ENCODE data around the gene UCK1. TPM values are rescaled to one million over a fixed set of nuclear protein-coding genes. Genes with fewer than 3 reads are reported as not detected.

UCK1 gene
- 21.1 TPM for polyA plus RNA-seq (2013, experiment 1 of 2; ENCODE audit: insufficient read length)
- 23.3 TPM for polyA plus RNA-seq (2013, experiment 2 of 2; ENCODE audit: insufficient read length)

DNA sequence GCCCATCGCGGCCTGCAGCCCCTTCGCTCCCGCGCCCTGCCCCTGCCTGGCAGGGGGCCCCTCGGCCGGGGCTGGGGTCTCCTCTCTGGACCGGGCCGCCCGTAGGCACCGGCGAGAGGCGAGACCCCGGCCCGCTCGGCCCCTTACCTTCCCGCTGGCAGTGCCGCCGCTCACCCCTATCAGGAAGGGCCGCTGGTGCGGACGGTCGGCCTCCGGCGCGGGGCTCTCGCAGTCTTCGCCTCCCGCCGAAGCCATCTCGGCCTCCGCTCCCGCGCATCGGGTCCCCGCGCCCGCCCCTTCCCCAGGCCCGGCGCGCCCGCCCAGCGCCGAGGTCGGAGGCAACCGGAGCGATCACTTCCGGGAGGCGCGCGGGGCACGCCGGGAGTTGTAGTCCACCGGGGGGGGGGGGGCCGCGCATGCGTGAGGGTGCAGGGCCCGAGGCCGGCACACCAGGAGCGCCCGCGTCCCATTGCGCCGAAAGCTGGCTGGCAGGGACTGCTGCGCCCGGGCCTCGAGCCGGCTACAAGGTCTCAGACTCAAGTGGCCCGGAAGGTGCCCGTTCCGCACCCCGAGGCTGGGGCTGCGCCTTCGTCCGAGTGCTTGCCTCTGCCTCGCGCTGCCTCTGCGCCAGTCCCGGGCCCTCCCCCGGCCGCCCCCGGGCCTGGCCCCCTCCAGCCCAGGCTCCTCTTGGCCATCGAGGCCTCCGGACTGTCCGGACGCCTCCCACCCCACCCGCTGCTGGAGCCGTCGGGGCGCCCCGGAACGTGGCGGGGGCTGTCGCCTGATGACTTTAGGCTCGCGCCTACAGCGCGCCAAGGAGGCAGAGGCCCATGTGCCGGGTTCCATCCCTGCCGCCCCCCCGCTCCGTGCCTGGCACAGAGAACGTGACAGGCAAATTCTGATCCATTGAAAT, at the start of gene UCK1:
Gene UCK1, minus strand, starts transcription at position 344 of the 913 bp plus-strand sequence. Its CDS starts 89 bp downstream, at position 255.
- DNase-seq, result peak; percentile 84

DNA sequence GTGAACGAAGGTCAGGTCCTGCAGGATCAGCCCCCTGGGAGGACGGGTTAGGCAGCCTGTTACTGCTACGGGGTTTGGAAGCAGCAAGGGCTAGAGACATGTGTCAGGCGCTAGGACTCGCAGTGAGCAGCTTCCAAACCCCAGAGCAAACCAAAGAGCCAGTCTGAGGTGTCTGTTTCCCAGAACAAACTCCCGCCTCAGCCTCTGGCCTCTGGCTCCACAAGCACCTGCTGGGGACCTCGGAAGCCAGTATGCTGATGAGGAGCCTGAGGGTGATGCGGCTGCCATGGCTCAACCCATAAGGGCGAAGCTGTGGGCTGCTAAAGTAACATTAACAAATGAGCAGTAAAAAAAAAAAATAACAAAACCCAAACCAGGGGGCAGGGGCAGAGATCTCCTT, 49.3 kb upstream of the UCK1 start:
- no peak for DNase-seq

DNA sequence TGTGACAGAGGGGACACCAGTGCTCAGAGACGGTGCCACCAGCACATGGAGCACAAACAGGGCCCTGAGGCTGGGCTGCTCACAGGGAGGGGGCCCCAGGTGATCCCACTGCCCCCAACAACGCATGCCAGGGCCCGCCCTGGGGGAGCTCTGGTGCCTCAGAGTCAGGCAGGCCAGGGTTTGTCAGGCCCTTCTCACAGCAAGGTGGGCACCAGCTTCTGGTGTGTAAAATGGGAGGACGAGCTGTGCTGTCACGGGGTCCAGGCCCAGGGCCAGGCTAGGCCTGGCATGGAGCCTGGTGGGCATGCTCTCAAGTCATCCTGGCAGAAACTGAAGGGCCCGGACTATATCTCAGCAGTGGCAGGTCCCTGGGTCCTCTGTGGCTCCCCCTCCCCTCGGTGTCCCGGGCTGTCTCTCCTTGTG, 48.7 kb upstream of the UCK1 start:
- no peak for DNase-seq

DNA sequence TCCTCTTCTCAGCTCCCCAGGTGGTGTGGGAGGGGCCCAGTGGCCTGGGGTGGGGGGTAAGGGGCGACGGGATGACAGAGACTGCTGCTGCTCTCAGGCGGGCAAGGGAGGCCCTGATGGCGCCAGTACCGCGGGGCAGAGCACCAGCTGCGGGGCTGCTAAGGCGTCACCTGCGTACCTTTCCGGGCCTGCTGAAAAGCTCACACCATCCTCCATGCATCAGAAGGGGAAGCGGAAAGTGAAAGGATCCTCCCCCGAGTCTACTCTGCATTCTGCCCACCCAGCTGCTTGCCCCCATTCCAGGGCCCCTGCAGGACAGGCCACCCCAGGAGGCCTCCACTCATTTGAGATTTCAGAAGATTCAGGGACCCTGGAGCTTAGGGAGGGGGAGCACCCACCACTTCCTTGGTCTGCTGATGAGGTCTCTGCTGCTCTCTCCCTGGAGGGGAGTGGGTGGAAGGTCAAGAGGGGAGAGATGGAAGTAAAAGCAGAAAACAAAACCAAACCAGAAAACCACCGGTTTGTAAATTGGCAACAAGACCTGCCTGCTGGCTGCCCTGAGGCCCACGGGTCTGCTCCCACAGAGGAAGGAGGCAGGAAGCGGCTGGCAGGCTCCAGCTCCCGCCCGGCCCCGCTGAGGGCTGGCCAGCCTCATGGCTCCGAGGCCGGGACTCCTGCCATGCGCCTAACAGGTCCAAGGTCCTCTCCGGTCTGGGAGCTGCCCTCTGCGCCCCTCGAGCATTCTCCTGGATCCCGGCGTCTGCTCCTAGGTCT, 47.9 kb upstream of the UCK1 start:
- no peak for DNase-seq

DNA sequence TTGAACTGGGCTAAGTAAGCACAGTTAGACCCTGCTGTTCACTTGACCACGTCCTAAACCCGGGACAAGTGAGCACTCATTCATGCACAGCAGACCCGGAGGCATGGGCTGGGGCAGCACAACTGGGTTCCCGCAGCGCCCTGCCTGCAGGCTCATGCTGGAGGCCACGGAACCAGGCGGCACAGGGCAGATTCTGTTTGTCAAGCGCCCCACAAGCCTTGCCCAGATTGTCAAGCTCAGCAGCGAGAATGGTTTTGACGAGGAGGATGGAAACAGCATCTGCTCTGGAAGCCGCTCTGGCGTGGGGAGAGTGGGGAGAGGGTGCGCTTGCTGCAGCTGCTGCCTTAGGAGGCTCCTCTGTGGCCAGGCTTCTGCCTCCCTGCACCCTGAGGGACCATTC, 47.0 kb upstream of the UCK1 start:
- DNase-seq, result no peak

DNA sequence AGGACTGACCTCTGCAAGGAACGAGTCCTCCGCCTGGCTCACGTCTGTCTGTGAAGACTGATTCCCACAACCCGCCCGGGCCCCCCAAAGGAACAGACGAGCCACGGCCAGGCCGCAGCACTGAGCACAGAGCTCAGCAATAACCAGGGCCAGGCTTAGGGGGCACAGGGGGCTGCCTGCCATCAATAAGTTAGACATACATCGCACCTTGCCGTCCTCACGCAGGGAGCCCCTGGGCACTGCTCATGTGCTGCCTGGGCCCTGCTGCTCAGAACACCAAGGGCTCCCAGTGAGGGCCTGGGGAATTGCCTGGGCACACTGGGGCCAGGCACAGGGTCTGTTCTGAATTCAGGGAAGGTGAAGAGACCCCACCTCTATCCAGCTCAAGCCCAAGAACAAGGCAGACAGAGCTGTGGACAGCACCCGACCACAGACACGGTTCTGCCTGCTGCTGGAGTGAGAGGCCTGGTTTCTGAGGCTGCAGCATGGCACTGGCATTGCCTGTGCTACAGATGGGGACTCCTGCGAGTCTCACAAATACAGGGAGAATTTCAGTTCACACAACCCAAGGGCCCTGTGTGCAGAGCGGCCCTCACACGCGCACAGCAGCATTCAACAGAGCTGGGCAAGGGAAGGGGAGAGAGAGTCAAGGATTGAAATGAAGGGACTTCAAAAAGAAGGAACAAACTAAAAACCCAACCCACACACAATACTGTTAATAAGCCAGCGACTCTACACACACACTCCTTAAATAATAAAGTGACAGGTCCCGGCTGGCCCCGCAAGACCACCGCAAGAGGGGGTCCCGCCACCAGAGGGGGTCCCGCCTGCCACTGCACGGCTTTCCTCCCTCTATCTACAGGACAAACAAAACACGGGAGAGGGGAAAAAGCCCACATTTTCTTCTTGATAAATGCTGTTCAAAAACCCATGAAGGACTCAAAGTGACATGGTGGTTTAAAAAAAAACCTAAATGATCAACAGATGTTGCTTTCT, 46.2 kb upstream of the UCK1 start:
- DNase-seq, result no peak

DNA sequence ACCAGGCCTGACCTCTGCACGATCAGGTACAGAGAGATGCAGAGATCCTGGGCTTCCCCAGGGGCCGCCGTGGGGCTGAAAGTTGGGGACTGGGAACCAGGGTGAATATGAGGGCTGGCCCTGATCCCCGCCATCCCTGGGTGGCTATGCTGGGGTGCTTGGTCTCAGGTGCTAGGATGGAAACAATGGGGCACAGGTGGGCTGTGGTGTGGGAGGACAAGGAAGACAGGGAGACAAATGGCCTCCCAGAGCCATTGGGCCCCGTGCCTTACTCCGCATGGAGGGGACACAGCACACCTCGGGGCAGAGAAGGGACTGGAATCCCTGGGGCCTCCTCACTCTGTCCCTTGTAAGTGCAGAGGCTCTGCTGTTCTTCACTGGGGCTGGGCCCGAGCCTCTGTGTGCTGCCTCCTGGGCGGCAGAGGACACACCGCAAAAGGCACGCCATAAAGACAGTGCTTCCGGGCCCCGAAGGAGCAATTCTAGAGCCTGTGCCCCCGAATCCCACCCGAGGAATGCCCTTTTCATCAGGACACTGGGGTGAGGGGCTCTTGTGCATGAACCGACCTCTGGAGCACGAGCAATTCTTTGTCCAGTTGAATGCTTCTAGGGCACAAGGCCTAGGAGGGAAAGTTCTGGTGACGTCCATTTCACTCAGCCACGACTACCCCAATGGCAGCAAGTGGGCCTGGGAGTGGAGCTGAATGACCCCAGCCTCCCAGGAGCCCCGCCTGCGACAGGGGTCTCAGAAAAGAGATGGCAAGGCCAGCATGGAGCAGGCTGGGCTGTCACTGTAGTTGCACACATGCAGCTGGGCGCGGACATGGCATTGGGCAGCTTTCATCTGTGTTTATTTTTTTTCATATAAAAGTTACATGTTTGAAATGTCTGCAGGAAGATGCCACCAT, 45.1 kb upstream of the UCK1 start:
- no peak for DNase-seq

DNA sequence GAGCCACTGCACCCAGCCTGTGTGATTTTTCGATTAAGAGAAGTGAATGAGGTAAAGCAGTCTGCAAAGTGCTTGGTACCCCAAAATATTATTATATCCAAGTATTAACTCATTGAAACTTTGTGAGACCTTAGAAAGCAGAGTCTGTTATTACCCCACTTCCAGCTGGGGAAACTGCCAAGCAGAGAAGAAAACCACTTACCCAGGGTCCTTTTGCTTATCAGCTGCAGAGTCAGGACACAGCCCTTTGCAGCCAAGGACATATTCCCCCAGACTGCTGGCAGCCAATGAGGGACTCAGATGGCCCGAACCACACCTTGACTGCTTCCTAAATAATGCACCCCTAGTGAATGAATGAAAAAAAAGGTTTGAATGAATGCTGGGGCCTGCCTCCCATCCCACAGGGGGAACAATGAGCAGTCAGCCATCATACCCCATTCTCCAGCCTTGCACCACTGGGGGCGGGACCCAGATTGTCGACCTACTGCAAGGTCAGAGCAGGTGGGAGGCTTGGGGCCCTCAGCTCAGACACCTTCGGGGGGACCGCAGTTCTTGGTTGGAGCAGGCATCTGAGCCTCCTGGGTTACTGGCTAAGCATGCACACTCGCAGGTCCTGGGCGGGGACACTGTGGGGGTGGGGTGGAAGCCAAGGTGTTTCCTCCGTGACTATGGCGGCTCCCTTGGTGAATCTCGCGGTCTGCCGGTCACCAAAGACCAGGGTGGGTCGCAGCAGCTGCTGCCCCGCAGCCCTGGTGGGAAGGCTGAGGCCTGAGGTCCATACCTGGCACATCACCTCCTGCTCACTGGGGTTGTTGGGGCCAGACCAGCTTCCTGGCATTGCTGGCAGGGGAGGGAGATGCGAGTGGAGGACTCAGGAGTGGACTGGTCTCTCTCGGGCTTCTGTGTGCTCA, 43.9 kb upstream of the UCK1 start:
- DNase-seq, result no peak

DNA sequence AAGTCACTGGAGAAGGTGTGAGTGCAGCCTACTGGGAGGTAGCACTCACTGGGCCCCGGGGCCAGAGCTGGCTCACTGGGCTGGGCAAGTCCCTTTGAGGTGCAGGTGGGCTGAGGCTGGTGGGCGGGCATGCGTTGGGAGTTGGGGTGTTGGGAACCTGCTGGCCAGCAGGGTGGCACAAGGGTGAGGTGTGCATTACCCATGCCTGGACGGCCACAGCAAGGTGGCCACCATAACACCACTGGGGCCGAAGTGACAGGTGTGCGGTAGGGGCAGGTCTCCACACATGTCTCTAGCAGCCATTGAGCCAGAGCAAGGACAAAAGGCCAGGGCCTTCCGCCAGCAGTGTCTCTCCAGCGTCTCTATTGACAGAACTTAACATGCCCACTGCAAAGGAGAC, 36.8 kb upstream of the UCK1 start:
- no peak for DNase-seq

DNA sequence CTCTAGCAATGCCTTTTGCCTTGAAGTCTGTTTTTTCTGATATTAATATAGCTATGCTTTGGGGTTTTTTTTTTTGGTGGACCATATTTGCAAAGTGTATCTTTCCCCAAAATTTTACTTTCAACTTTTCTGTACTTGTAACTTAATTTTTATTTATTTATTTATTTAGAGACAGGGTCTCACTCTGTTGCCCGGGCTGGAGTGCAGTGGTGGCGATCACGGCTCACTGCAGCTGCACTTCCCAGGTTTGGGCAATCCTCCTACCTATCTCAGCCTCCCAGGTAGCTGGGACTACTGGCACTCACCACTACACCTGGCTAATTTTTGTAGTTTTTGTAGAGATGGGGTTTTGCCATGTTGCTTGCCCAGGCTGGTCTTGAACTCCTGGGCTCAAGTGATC, 35.1 kb upstream of the UCK1 start:
- DNase-seq, result no peak

DNA sequence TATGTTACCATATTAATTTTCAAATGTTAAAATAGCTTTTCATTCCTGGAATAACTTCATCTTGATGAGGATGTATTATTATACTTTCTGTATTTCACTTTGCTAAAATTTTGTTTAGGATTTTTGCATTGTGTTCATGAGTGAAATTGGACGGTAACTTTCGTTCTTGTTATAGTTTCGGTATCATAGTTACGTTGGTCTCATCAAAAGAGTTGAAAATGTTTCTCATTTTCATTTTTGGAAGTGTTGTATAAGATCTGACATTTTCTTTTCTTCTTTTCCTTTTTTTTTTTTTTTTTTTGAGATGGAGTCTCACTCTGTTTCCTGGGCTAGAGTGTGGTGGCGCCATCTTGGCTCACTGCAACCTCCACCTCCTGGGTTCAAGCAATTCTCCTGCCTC, 34.3 kb upstream of the UCK1 start:
- no peak for DNase-seq

DNA sequence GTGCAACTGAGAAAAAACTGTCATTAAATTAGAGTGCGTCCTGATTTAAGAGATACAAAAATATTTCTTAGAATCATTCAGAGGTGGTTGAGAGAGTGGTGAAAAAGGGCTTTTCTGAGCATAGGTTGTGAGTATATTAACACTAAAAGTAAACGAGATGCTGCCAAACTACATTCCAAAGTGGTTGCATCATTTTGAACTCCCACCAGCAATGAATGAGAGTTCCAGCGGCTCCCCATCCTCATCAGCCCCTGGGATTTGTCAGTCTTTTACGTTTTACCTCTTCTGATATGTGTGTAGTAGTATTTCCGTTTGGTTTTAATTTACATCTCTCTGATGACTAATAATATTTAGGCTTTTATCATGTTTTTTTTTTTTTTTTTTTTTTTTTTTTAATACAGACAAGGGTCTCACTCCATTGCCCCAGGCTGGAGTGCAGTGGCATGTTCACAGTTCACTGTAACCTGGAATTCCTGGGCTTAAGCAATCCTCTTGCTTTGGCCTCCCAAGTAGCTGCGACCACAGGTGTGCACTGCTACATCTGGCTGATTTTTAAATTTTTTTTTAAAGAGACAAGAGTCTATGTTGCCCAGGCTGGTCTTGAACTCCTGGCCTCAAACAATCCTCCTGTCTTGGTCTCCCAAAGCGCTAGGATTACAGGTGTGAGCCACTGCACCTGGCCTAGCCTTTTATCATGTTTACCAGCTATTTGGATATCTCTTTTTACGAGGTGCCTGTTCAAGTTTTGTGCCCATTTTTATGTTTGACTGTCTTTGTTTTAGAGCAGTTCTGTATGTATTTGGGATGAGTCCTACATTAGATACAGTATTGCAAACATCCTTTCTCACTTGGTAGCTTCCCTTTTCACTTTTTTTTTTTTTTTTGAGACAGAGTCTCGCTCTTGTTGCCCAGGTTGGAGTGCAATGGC, 31.2 kb upstream of the UCK1 start:
- peak; percentile 42 for DNase-seq

DNA sequence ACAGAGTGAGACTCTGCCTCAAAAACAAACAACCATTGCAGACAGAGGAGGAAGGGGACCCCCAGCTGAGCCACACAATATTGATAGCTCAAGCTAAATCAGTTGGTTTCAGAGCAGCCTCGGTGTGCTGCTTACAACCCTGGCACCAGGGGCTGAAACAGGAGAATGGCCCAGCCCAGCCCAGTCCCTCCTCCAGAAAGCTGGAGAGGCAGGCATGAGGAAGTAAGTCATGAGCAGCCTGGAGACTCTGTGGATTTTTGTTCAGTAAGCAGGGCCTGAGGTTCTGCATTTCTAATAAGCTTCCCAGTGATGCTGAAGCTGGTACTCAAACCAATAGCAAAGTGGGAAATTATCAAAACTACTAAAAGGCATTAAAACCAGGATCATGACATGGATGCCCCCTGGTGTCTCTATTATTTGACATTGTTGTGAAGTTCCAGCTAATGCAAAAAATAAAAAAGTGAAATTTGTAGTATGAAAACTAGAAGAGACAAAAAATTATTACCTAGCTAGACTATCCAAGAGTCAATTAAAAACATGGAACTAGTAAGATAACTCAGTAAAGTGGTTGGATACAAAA, 28.4 kb upstream of the UCK1 start:
- DNase-seq, result no peak

DNA sequence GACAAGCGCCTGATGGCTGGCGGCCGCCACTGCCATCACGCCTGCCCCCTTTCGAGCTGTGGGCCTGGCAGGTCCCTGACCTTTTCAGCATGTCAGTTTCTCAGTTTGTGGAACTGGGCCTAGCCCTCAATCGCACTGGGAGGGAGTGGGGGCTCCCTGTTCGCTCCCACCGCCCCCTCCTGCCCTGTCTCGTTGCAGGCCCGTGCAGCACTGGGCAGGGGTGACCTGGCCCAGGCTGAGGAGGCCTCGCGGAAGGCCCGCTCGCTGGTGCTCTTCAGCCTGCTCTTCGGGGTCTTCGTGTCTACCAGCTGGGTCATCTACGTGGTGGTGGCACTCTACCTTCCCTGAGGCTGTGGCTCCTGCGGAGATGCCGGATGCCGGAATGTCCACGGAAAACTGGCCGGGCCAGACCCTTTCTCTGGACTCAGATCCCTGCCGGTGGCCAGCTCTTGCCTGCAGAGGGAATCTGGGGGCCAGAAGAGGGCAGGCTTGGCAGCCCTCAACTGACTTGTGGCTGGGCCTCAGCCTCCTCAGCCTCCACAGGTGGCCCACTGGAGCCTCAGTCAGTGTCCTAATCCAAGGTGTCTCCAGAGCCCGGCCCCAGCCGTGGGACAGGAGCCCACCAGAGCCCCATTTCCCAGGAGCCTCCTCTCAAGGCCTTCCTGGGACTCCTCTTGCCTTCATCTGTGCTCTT, 26.9 kb upstream of the UCK1 start:
- no peak for DNase-seq

DNA sequence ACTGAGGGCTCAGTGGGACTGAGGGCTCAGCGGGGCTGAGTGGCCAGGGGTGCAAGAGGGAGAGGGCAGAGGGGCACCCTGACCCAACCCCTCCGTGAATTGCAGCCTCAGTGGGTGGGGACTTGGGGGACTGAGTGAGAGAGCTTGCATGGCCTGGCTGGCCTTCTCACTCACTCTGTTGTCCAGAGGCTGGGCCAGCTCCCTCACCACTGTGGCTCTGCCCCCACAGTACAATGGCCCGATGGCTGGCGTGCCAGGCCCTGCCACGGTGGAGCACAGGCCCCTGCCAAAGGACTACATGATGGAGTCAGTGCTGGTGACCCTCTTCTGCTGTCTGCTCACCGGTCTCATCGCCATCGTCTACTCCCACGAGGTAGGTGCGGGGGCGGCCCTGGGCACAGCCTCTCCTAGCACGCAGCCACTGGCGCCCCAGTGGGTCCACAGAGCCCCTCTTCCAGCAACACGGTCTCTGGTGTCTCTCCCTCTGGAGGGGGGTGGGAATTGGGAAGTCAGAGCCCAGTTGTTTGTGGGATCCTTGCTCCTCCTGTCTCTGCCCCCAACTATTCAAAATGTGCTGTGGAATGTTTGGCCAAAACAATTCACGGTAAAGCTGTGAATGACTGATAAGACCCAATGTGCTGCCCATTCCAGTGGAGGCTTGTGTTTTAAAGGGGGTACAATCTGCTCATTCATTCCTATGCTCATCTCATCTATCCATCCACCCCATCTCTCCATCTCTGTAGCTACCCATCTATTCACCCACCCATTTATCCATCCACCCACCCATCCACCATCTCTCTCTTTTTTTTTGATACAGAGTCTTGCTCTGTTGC, 25.0 kb upstream of the UCK1 start:
- DNase-seq, result no peak

DNA sequence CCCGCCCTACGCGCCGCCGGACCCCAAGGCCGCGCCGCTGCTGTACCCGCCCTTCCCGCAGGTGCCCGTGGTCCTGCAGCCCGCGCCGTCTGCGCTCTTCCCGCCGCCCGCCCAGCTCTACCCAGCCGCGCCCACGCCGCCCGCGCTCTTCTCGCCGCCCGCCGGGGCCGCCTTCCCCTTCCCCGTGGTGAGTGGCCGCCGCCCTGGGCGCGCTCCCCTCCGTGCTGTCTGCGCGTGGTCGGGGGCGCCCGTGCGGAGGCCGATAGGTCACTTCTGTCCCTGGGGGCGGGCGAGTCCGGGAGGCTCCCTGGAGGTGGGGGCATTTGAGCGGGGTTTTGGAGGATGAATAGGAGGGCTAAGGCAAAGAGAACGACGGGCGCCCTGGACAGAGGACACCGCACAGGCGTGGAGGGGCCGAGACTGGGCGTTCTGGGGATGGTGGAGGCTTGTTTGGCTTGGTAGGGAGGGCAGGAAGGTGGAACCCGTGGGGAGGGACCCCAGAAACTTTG, 23.8 kb upstream of the UCK1 start:
- DNase-seq, result no peak
